PC-9 (cell line): ENCODE data around the gene CHI3L1.

ENCODE experiments used
- EZH2 ChIP-seq: fragments of 200-600 bp; sonication (generic); IDR thresholded peaks from 2 replicates; pipeline ENCODE4 v1.8.0; 2017; ENCODE audit warnings: antibody characterized with exemption, low read depth
- TF ChIP-seq, protein P1 (sequence below): fragments of 200-600 bp; sonication (generic); conservative IDR thresholded peaks from 2 replicates; pipeline ENCODE4 v1.6.1; 2017; ENCODE audit warnings: mixed run types, antibody characterized with exemption, mild to moderate bottlenecking, moderate library complexity

GRCh38 chr1:203206129-203206687, 19.7 kb upstream of the CHI3L1 start:
- TF ChIP-seq, protein P1, sequence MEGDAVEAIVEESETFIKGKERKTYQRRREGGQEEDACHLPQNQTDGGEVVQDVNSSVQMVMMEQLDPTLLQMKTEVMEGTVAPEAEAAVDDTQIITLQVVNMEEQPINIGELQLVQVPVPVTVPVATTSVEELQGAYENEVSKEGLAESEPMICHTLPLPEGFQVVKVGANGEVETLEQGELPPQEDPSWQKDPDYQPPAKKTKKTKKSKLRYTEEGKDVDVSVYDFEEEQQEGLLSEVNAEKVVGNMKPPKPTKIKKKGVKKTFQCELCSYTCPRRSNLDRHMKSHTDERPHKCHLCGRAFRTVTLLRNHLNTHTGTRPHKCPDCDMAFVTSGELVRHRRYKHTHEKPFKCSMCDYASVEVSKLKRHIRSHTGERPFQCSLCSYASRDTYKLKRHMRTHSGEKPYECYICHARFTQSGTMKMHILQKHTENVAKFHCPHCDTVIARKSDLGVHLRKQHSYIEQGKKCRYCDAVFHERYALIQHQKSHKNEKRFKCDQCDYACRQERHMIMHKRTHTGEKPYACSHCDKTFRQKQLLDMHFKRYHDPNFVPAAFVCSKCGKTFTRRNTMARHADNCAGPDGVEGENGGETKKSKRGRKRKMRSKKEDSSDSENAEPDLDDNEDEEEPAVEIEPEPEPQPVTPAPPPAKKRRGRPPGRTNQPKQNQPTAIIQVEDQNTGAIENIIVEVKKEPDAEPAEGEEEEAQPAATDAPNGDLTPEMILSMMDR, result no peak
- TF ChIP-seq EZH2, result no peak
